Common myeloid progenitor, CD34-positive (primary cell): ENCODE data around the gene ASPG.

Experiments
- CTCF ChIA-PET: fragments of 350-600 bp; sonication (Branson Sonifier 250); formaldehyde crosslinking; loops from one replicate; lab custom pipeline; 2021; ENCODE audit warnings: antibody characterized with exemption; lab: Charles Lee
- POLR2A ChIA-PET: fragments of 350-600 bp; sonication (Branson Sonifier 250); formaldehyde crosslinking; loops from one replicate; lab custom pipeline; 2021; ENCODE audit warnings: antibody characterized with exemption; lab: Charles Lee
- DNase-seq, 3 donors: peaks; one replicate each; pipeline versions ENCODE4 v3.0.0 to v3.0.0-alpha.2; 2013
- H3K27ac ChIP-seq, 2 experiments: 1 replicate in 1 of 2; 2 replicates in 1 of 2; pipeline ENCODE4 v1.7.0; 2013; ENCODE audit warnings: inconsistent platforms in 2 of 2, low read length in 2 of 2, mild to moderate bottlenecking in 2 of 2, low read depth in 1 of 2, moderate library complexity in 1 of 2; ENCODE audit not compliant: severe bottlenecking in 2 of 2, insufficient read depth in 1 of 2, poor library complexity in 1 of 2
- H3K27me3 ChIP-seq, 5 experiments: replicated peaks in 2 of 5; 1 replicate in 3 of 5; 2 replicates in 2 of 5; pipeline versions ENCODE4 v1.6.1 to v1.7.0; 2013; ENCODE audit warnings: low read length in 4 of 5, mild to moderate bottlenecking in 2 of 5, moderate library complexity in 2 of 5, inconsistent platforms in 1 of 5; ENCODE audit not compliant: insufficient read depth in 5 of 5, control insufficient read depth in 4 of 5
- H3K36me3 ChIP-seq, 4 experiments: 1 replicate in 2 of 4; 2 replicates in 2 of 4; pipeline versions ENCODE4 v1.6.1 to v1.7.0; 2013; ENCODE audit warnings: low read length in 3 of 4, control low read depth in 1 of 4, mild to moderate bottlenecking in 1 of 4; ENCODE audit not compliant: control insufficient read depth in 4 of 4, insufficient read depth in 4 of 4
- H3K4me1 ChIP-seq, 4 experiments: 1 replicate in 3 of 4; 2 replicates in 1 of 4; pipeline versions ENCODE4 v1.6.1 to v1.7.1; 2013; ENCODE audit warnings: low read length in 3 of 4, mild to moderate bottlenecking in 3 of 4, control low read depth in 1 of 4, inconsistent platforms in 1 of 4, moderate library complexity in 1 of 4; ENCODE audit not compliant: control insufficient read depth in 4 of 4, insufficient read depth in 4 of 4; ENCODE audit errors: control extremely low read depth in 1 of 4
- H3K4me3 ChIP-seq, 7 experiments: 1 replicate in 4 of 7; 2 replicates in 3 of 7; pipeline versions ENCODE4 v1.5.1 to v1.7.0; 2013; ENCODE audit warnings: mild to moderate bottlenecking in 7 of 7, low read length in 6 of 7, moderate library complexity in 6 of 7, inconsistent platforms in 2 of 7, low read depth in 2 of 7, control low read depth in 1 of 7; ENCODE audit not compliant: insufficient read depth in 4 of 7, control insufficient read depth in 1 of 7; ENCODE audit errors: extremely low read depth in 1 of 7
- H3K9me3 ChIP-seq, 5 experiments: 1 replicate in 4 of 5; 2 replicates in 1 of 5; pipeline versions ENCODE4 v1.6.1 to v1.7.1; 2013; ENCODE audit warnings: low read length in 4 of 5, mild to moderate bottlenecking in 2 of 5, inconsistent platforms in 1 of 5, low read depth in 1 of 5, moderate library complexity in 1 of 5; ENCODE audit not compliant: control insufficient read depth in 4 of 5, insufficient read depth in 2 of 5; ENCODE audit errors: control extremely low read depth in 1 of 5
- WGBS: methylation state at CpG from one replicate; pipeline ENCODE4 v1.1.5; 2013; ENCODE audit not compliant: insufficient coverage; 5-methylcytosine and 5-hydroxymethylcytosine counted together

ASPG gene

DNA sequence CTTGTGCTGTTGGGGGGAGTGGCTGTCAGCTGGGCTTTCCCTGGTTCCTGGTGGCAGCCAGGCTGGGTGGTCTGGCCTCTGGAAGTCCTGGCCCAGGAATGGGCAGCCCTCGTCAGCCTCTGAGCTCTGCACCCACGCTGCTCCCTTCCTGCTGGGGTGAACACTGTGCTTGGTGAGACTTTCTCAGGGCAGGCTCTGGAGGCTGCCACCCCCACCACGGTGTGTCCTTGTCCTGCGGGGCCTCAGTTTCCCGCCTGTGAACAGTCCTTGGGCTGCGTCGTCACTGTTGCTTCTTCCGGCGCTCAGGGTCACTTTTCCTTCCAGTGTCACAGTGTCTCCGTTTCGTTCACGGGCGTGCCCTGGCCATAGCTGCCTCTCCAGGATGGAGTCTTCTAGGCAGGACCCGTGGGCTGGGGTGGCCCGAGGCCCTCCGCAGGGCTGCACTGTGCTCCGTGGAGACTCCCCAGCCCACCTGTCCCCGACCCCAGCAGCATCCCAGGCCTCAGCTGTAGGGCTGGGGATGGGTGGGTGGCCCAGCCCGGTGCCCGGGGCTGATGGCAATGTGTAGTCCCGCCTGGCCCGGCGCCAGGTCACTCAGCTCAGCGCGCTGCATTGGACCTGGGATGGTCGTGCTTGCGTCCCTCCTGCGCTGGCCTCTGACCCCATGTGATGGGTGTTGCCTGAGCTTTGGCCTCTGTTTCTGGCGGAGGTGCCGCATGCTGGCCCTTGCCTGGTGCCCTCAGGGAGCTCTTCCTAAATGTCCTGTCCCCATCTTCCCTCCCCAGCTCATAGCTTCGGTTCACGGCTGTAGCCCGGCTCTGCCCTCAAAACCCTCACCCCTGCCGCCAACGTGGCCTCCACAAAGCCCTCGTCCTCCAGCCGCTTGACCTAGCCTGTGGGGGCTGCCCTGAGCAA lies 59.7 kb downstream of the ASPG start:
- Histone ChIP-seq H3K9me3 (no peaks in the 10 kb centered on the region), H3K27me3 (peaks cover 0 to 11% (median 0%) of the 10 kb centered on the region in 5 experiments), H3K27ac (no peak overlapping the region), H3K4me3 (no peak overlapping the region), H3K4me1 (peaks cover 0 to 7% (median 5%) of the 10 kb centered on the region in 4 experiments), H3K36me3 (no peaks in the 10 kb centered on the region)
- POLR2A ChIA-PET = no interaction called here
- CTCF ChIA-PET = interaction anchor here (1.4 kb wide), 1 partner anchor 22 kb away, joined by 3 read pairs; no protein-coding TSS in a partner anchor
- WGBS = 93% methylated on average over 34 of the region's 37 CpGs
- no peak for DNase-seq

DNA sequence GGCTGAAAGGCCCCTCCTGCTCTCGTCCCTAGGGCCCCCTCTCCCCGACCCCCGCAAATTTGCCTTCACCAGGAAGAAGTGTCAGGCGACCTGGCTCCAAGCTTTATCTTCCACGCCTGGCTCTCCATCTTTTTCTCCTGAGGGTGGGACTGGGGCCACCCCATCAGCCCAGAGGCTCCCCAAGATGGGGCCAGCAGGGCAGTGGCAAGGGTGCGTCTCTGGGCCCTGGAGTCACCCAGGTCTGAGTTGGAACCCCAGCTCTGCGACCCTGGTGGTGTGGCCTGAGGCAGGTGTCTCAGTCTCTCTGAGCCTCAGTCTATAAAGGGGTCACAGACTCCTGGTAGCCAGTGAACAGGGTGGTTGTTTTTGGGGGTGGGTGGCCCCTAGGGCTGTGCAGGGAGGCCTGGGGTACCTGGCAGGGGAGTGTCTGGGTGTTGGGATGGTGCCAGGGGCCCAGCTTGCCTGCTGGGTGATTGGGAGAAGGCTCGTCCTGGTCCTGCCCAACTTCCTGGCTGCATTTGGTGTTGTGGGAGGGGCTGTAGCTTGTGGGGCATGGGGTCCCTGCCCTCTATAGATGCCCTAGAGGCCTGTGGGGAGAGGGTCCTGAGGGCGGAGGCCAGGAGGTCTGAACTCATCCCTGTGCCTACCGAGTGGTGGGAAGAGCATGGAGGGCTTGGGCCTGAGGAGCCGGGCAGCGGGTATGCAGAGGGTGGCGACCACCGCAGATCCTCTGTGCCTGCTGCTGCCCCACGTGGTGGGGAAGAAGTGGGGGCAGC lies 60.5 kb downstream of the ASPG start:
- H3K4me1 ChIP-seq = peaks cover 0 to 14% (median 8%) of the 10 kb centered on the region in 4 experiments
- WGBS = 85% methylated on average over 13 of the region's 15 CpGs
- no peak overlapping the region for H3K27ac ChIP-seq
- peaks cover 0 to 7% (median 0%) of the 10 kb centered on the region in 5 experiments for H3K27me3 ChIP-seq
- H3K4me3 ChIP-seq = no peak overlapping the region
- no peaks in the 10 kb centered on the region for H3K36me3 ChIP-seq
- CTCF ChIA-PET = no interaction called here
- POLR2A ChIA-PET = no interaction called here
- DNase-seq = no peak
- no peaks in the 10 kb centered on the region for H3K9me3 ChIP-seq

DNA sequence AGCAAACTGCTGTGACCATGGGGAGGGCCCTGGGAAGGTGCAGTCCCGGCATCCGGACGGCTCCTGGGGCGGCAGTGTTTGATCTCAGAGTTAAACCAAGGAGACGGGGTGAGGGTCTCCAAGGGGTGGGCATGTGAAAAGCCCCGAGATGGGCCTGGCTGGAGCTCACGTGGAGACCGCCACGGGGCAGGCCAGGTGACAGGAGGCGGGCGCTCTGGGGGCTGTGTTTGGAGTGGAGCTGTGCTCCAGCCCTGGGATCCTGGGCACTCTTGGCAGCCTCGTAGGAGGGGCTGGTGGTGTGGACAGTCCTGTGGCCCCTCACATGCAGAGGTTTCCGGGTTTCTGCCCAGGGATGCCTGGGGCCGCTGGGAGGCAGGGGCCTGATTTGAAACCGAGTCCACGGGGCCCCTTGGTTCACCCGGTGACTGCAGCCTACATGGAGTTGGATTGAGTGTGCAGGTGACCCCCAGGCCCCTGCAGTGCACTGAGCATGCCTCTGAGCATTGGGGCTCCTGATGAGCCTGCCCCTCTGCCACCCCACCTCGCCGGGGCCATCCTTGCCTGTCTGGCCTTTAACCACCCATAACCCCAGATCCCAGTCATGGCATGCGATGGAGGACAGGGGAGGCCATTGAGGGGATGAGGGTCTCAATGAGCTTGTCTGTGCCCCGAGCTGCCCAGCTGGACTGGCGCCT lies 61.3 kb downstream of the ASPG start:
- WGBS = 98% methylated on average over 15 of the region's 22 CpGs
- ChIA-PET CTCF (interaction anchor here (2.4 kb wide), 1 partner anchor 11 kb away, joined by 5 read pairs; no protein-coding TSS in a partner anchor), POLR2A (no interaction called here)
- peaks cover 0 to 14% (median 8%) of the 10 kb centered on the region in 4 experiments for H3K4me1 ChIP-seq
- H3K9me3 ChIP-seq = no peaks in the 10 kb centered on the region
- H3K36me3 ChIP-seq = no peaks in the 10 kb centered on the region
- H3K27me3 ChIP-seq = peaks cover 0 to 7% (median 0%) of the 10 kb centered on the region in 5 experiments
- H3K27ac ChIP-seq = no peak overlapping the region
- no peak overlapping the region for H3K4me3 ChIP-seq
- DNase-seq = no peak

DNA sequence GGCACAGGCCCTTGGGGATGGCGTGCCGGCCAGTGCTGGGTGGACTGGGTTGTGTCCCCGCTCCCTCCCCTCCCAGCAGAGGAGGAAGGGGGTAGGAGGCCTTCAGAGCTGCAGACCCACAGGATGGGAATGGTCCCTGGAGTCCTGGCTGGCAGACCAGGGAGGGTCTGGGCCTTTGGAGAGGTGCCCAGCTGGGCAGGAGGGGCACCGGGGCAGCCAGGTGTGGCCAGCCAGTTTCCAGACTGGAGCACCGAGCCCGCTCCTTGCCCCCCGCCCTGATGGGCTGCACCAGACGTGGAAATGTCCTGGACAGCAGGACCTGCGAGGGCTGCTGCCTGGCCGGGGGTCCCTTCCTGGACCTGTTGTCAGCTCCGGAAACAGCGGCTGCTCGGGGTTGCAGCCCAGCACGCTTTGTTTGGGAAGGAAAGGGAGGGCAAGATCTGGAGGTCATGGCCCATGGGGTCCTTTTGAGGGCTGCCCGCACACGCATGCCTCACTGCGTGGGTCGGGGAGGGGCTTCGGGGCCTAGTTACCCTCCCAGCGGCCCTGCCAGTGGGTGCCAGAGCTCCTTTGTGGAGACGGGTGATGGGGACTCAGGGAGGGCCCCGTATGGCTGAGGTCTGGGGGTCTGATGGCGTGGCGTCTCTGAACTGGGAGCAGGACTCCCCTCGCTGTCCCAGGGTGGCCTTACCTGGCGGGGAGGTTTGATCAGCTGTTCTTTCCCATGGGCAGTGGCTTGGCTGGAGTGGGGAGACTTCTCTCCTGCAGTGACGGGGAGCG lies 62.0 kb downstream of the ASPG start:
- Histone ChIP-seq H3K9me3 (no peaks in the 10 kb centered on the region), H3K36me3 (no peaks in the 10 kb centered on the region), H3K27ac (no peak overlapping the region), H3K27me3 (peaks cover 0 to 7% (median 0%) of the 10 kb centered on the region in 5 experiments), H3K4me1 (peaks cover 0 to 14% (median 8%) of the 10 kb centered on the region in 4 experiments), H3K4me3 (no peak overlapping the region)
- ChIA-PET POLR2A (no interaction called here), CTCF (interaction anchor here (2.4 kb wide), 1 partner anchor 11 kb away, joined by 5 read pairs; no protein-coding TSS in a partner anchor)
- 95% methylated on average over 19 of the region's 28 CpGs for WGBS
- no peak for DNase-seq

DNA sequence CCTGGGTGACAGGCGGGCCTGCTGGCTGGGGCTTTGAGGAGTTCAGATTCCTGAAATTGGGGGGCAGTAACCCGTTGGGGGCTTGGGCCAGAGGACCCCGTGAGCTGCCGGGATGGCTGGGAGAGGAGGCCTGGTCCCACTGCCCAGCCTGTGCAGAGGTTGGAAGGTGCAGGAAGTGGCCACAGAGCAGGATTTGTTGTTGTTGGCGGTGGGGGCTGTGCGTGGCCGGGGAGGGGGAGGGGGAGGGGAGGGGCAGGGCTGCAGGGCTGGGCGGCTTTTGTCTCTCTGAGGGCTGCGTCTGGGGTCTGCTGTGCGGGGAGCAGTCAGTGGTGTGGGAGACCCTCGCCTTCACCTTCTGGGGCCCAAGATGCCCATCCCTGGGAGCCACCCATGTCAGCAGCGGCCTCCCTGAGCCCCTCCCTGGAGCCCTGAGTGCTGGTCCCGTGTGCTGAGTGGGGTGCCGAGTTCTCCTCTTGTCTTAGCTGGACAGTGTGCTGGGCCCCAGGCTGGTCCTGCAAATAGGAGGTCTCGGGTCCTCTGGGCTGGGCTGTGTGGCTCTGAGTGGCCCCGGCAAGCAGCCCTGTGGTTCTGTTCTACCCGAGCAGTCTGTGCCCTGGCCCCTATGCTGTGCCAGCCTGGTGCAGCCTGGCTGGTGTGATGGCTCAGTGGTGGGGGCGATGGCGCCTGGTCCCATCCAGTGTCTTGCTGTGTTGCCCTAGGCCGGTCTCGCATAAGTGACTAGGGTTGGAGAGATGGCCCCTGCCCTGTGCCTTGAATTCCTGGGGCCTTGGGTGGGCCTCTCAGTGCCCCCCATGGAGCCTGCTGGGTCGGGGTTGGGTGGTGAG lies 63.2 kb downstream of the ASPG start:
- DNase-seq = no peak
- CTCF ChIA-PET = interaction anchor here (2.4 kb wide), 1 partner anchor 10 kb away, joined by 5 read pairs; no protein-coding TSS in a partner anchor
- 92% methylated on average over 14 of the region's 22 CpGs for WGBS
- POLR2A ChIA-PET = no interaction called here
- Histone ChIP-seq H3K36me3 (no peaks in the 10 kb centered on the region), H3K9me3 (no peaks in the 10 kb centered on the region), H3K4me3 (no peak overlapping the region), H3K4me1 (peaks cover 0 to 14% (median 8%) of the 10 kb centered on the region in 4 experiments), H3K27me3 (no peaks in the 10 kb centered on the region), H3K27ac (no peak overlapping the region)

DNA sequence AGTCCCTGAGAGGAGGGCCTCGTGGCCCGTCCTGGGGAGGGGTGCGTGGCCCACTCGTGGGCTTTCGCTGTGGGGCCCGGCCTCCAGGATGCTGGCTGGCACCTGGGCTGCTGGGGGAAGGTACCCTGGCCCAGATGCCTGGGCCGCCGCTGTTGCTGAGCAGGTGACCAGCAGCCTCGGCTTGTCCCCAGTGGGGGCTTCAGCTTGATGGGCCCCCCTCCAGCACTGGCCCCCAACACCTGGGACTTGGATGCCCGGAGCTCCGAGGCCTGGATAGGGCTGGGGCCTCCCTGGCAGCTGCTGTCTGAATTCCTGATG lies 63.7 kb downstream of the ASPG start:
- Histone ChIP-seq H3K27ac (no peak overlapping the region), H3K36me3 (no peaks in the 10 kb centered on the region), H3K4me1 (peaks cover 0 to 14% (median 8%) of the 10 kb centered on the region in 4 experiments), H3K27me3 (no peaks in the 10 kb centered on the region), H3K9me3 (no peaks in the 10 kb centered on the region), H3K4me3 (no peak overlapping the region)
- CTCF ChIA-PET = no interaction called here
- DNase-seq = no peak
- 94% methylated on average over 9 of the region's 11 CpGs for WGBS
- POLR2A ChIA-PET = no interaction called here
